ENCODE data around the gene SMIM35.

The SMIM35 gene

GRCh38 chr11:118000067-118000849 is 86.5 kb downstream of the SMIM35 start:
- DNase-seq = no peak

GRCh38 chr11:117999354-117999993 is 87.3 kb downstream of the SMIM35 start:
- no peak for DNase-seq

- no peak for DNase-seq
Observed at GRCh38 chr11:117998664-117999353, 88.0 kb downstream of the SMIM35 start.

- DNase-seq = no peak
Observed at GRCh38 chr11:117997823-117998579, 88.8 kb downstream of the SMIM35 start.

- no peak for DNase-seq
Observed at GRCh38 chr11:117997406-117997805, 89.4 kb downstream of the SMIM35 start.

GRCh38 chr11:117996058-117996457 is 90.7 kb downstream of the SMIM35 start:
- no peak for DNase-seq

GRCh38 chr11:117995472-117995871 is 91.3 kb downstream of the SMIM35 start:
- no peak for DNase-seq

GRCh38 chr11:117993988-117994745 is 92.6 kb downstream of the SMIM35 start:
- DNase-seq = no peak

GRCh38 chr11:117992620-117993019 is 94.1 kb downstream of the SMIM35 start:
- DNase-seq = no peak

GRCh38 chr11:117992136-117992535 is 94.6 kb downstream of the SMIM35 start:
- no peak for DNase-seq

- no peak for DNase-seq
Observed at GRCh38 chr11:117989351-117990102, 97.2 kb downstream of the SMIM35 start.

- DNase-seq = no peak
Observed at GRCh38 chr11:117986981-117987574, 99.7 kb downstream of the SMIM35 start.

- peak; percentile 24 for DNase-seq
Observed at GRCh38 chr11:117985953-117986887, 100.5 kb downstream of the SMIM35 start, which contains the start of gene IL10RA. Gene IL10RA, plus strand, starts transcription at chr11:117986394. Its CDS starts 74 bp downstream, at chr11:117986468.

GRCh38 chr11:117984476-117984875 is 102.3 kb downstream of the SMIM35 start:
- DNase-seq = no peak

- no peak for DNase-seq
Observed at GRCh38 chr11:117983163-117983475, 103.6 kb downstream of the SMIM35 start.

GRCh38 chr11:117980720-117981119 is 106.0 kb downstream of the SMIM35 start:
- no peak for DNase-seq

GRCh38 chr11:117980280-117980679 is 106.5 kb downstream of the SMIM35 start:
- no peak for DNase-seq

- no peak for DNase-seq
Observed at GRCh38 chr11:117979481-117980211, 107.1 kb downstream of the SMIM35 start.

- no peak for DNase-seq
Observed at GRCh38 chr11:117978991-117979390, 107.8 kb downstream of the SMIM35 start.

All from NCI-H1436 treated with DMSO at 0.1 percent for 48 hours (cell line).